WI38 (cell line): ENCODE data around the gene LTK.

Experiments
- H3K4me3 ChIP-seq: 2 replicates; pipeline ENCODE4 v1.5.1; 2011; ENCODE audit warnings: low read depth, mild to moderate bottlenecking, control low read depth, low read length
- CTCF ChIP-seq: IDR thresholded peaks from 2 replicates; pipeline ENCODE4 v1.5.1; 2012; ENCODE audit warnings: low read depth, mild to moderate bottlenecking, control low read depth, low read length

LTK gene

DNA sequence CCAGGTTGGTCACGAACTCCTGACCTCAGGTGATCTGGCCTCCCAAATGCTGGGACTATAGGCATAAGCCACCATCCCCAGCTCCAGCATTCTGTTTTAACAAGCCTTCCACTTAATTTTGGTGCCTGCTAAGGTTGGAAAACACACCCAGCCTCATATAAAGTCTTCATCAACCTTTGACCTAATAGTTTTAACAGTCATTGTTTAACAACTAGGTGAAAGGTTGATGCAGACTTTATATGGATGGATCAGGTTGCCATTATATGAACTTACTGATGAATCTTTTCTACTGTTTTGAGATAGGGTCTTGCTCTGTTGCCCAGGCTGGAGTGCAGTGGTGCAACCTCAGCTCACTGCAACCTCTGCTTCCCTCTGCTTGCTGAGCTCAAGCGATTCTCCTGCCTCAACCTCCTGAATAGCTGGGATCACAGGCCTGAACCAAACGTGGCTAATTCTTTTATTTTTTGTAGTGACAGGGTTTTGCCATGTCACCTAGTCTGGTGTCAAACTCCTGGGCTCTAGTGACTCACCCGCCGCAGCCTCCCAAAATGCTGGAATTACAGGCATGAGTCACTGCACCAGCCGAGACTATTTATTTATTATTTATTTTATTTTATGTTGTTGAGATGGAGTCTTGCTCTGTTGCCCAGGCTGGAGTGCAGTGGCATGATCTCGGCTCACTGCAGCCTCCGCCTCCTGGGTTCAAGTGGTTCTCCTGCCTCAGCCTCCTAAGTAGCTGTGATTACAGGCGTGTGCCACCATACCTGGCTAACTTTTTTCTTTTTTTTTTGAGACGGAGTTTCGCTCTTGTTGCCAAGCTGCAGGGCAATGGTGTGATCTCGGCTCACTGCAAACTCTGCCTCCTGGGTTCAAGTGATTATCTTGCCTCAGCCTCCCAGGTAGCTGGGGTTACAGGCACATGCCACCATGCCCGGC, 33.5 kb upstream of the LTK start:
- TF ChIP-seq CTCF, result no peak
- H3K4me3 ChIP-seq, result no peak overlapping the region

GRCh38 chr15:41545218-41545617, 31.6 kb upstream of the LTK start:
- TF ChIP-seq CTCF, result no peak
- H3K4me3 ChIP-seq, result no peak overlapping the region

DNA sequence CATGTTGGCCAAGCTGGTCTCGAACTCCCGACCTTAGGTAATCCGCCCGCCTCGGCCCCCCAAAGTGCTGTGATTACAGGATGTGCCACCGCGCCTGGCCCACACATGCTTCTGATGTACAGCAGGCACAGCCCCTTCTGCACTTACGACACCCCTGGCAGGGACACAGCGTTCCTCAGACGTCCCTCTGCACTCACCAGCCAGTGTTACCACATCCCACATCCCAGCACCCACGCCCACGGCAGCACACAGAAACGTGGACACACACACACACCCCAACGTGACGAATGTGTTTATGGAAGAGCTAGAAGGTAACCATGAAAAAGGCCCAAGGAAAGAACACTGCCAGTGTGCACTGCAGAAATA, 31.0 kb upstream of the LTK start:
- TF ChIP-seq CTCF, result no peak
- no peak overlapping the region for H3K4me3 ChIP-seq

- no peak for TF ChIP-seq CTCF
- peak overlapping the region; percentile 82 for H3K4me3 ChIP-seq
These were observed 29.9 kb upstream of the LTK start for GRCh38 chr15:41543521-41543870.

- H3K4me3 ChIP-seq, result no peak overlapping the region
- no peak for TF ChIP-seq CTCF
These were observed 23.2 kb upstream of the LTK start for GRCh38 chr15:41536866-41537265.

- H3K4me3 ChIP-seq, result no peak overlapping the region
- no peak for TF ChIP-seq CTCF
These were observed 21.9 kb upstream of the LTK start for GRCh38 chr15:41535544-41535943.

DNA sequence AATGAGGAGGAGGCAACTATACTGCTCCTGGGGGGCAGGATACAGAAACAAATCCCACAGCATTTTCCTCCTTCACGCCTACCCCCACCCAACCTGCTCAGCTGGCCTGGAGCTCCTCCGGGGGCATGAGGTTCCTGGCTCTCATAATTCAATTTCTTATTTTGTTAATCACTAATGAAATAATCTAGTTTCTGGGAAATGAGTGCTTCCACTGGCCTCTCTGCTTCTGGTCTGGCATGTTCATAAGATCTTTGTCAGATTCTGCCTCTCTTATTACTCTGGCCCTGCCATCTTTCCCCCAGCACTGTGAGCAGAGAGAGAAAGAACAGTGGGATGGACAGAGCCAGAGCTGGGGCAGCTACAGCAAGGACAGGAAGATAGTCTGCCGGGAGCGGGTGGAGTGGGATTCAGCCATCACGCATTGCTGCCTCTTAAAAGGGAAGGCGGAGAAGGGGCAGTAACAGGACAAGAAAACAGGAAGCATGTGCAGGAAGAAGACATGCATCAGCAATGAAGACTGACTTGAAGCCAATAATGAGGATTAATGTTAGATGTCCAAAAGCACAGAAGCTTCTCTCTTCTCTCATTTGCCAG, 16.8 kb upstream of the LTK start:
- TF ChIP-seq CTCF, result no peak
- no peak overlapping the region for H3K4me3 ChIP-seq
